ENCODE results near the gene CABLES2. TPM values are rescaled to one million over a fixed set of nuclear protein-coding genes. Genes with fewer than 3 reads are reported as not detected.

The CABLES2 gene
- total RNA-seq, 1 experiment from 2014 or later = 12.4 TPM

DNA sequence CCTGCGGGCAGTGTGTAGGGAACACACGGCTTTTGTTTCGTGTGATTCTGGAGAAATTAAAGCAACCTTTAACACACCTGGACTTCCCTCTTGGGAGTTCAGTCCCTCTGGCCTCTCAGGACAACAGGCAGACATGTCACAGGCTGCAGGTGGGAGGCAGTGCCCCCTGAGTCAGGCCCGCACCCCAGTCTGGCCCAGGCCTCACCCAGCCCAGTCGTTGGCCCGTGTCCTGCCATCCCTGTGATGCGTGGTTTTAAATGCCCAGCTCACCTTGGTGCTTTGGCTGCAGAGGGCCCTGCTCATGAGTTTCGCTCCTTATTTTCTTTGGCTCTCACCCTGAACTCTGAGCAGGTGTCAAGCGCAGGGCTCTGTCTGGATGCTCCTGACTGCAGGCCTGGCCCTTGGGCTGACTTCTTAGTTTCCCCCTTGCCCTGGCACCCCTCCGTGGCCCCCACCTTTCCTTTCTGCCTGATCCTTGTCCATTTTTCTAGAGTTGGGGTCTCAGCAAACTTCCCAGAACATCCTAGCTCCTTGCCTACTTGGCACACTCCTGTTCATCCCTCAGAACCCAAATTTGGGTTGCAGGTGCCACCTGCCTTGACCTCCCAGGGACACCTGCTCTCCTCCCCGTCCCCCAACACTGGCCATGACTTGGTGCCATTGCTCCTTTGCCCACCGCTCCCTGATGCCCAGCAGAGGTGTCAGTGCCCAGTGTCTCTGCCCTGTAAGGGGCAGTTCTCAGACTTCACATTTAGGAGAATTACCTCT, 2.2 kb upstream of the CABLES2 start:
- H3K79me2 ChIP-seq (ENCODE audit: low read length) = peaks cover 24% of the 10 kb centered on the region
- H3K9ac ChIP-seq (ENCODE audit: low read length) = no peak overlapping the region
- H3K27ac ChIP-seq (ENCODE audit: low read length) = no peak overlapping the region
- no peaks in the 10 kb centered on the region for H3K9me3 ChIP-seq (ENCODE audit: low read length)
- no peak overlapping the region; the same call in 1 of the 2 replicates for H3K4me3 ChIP-seq (ENCODE audit: low read length)
- no peaks in the 10 kb centered on the region for H3K9me2 ChIP-seq (replicated peaks; ENCODE audit: low read length)
- H3K4me1 ChIP-seq (ENCODE audit: insufficient read depth, low read length) = peaks cover 19% of the 10 kb centered on the region
- ATAC-seq (no peak), DNase-seq (no peak)
- H4K20me1 ChIP-seq (ENCODE audit: low read length) = 0 out of 2 replicates have a peak, but pooled peaks cover 7% of the 10 kb centered on the region
- intact Hi-C loops (cut with micrococcal nuclease) = no loop called here
- TF ChIP-seq EZH2 (IDR thresholded peaks at IDR 0.05; ENCODE audit: low read length, unreplicated experiment) = no peak
- CTCF ChIA-PET = interaction anchor here (0.6 to 1.8 kb wide), 4 partner anchors 207 to 734 kb away, joined by 3 to 5 read pairs (median 4); no protein-coding TSS in a partner anchor
- peak overlapping the region; percentile 73; the same call in 1 of the 2 replicates for H3K4me2 ChIP-seq (ENCODE audit: low read length)
- H2AFZ ChIP-seq (ENCODE audit: low read length) = no peak overlapping the region
- BruUV-seq (replicated peaks) = no TSS peak
- H3F3A ChIP-seq (ENCODE audit: low read length, unreplicated experiment) = no peaks in the 10 kb centered on the region
- H3K36me3 ChIP-seq (ENCODE audit: low read depth, low read length) = no peaks in the 10 kb centered on the region
- POLR2A ChIA-PET (ENCODE audit: unreplicated experiment) = no interaction called here
- no peaks in the 10 kb centered on the region for H3K27me3 ChIP-seq (ENCODE audit: low read length)

- peaks cover 27% of the 10 kb centered on the region for H3K79me2 ChIP-seq (ENCODE audit: low read length)
- no peak overlapping the region for H3K4me3 ChIP-seq (ENCODE audit: low read length)
- H3K9me3 ChIP-seq (ENCODE audit: low read length) = no peaks in the 10 kb centered on the region
- H3K9me2 ChIP-seq (replicated peaks; ENCODE audit: low read length) = no peaks in the 10 kb centered on the region
- H3K4me2 ChIP-seq (ENCODE audit: low read length) = no peak overlapping the region
- TF ChIP-seq EZH2phosphoT487 (IDR thresholded peaks at IDR 0.05; ENCODE audit: borderline replicate concordance, low read length) (no peak), EZH2 (IDR thresholded peaks at IDR 0.05; ENCODE audit: low read length, unreplicated experiment) (no peak)
- TF ChIP-seq, protein P1, sequence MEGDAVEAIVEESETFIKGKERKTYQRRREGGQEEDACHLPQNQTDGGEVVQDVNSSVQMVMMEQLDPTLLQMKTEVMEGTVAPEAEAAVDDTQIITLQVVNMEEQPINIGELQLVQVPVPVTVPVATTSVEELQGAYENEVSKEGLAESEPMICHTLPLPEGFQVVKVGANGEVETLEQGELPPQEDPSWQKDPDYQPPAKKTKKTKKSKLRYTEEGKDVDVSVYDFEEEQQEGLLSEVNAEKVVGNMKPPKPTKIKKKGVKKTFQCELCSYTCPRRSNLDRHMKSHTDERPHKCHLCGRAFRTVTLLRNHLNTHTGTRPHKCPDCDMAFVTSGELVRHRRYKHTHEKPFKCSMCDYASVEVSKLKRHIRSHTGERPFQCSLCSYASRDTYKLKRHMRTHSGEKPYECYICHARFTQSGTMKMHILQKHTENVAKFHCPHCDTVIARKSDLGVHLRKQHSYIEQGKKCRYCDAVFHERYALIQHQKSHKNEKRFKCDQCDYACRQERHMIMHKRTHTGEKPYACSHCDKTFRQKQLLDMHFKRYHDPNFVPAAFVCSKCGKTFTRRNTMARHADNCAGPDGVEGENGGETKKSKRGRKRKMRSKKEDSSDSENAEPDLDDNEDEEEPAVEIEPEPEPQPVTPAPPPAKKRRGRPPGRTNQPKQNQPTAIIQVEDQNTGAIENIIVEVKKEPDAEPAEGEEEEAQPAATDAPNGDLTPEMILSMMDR (conservative IDR thresholded peaks at IDR 0.05; ENCODE audit: low read depth, low read length) = no peak
- H3K27ac ChIP-seq (ENCODE audit: low read length) = no peak overlapping the region
- ATAC-seq = no peak
- H3K9ac ChIP-seq (ENCODE audit: low read length) = no peak overlapping the region
- no peaks in the 10 kb centered on the region for H3F3A ChIP-seq (ENCODE audit: low read length, unreplicated experiment)
- H3K27me3 ChIP-seq (ENCODE audit: low read length) = no peaks in the 10 kb centered on the region
- H3K36me3 ChIP-seq (ENCODE audit: low read depth, low read length) = no peaks in the 10 kb centered on the region
- POLR2A ChIA-PET (ENCODE audit: unreplicated experiment) = no interaction called here
- 0 out of 2 replicates have a peak, but pooled peaks cover 7% of the 10 kb centered on the region for H4K20me1 ChIP-seq (ENCODE audit: low read length)
- CTCF ChIA-PET = no interaction called here
- intact Hi-C loops (cut with micrococcal nuclease) = no loop called here
- H3K4me1 ChIP-seq (ENCODE audit: insufficient read depth, low read length) = peaks cover 19% of the 10 kb centered on the region
- BruUV-seq (replicated peaks) = no TSS peak
- DNase-seq = no peak
- no peak overlapping the region for H2AFZ ChIP-seq (ENCODE audit: low read length)
Measured at GRCh38 chr20:62408640-62409039, 1.6 kb upstream of the CABLES2 start.

DNA sequence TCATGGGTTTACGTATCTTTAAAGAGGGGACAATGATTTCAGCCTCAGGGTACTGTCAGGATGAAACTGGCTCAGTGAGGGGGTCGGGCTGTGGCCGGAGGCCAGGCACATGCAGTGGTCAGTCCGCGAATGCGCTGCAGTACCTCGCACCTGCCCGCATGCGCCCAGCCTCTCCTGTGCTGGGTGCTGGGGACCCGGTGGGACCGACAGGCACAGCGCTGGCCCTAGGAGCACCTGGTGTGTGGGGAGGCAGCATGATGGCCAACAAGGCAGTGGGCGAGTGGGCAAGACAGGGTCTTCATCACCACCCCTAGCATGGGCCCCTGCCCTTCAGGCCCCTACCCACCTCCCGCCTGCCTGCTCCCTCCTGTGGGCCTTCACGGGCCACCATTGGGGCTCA, 970 bp upstream of the CABLES2 start:
- H3F3A ChIP-seq (ENCODE audit: low read length, unreplicated experiment) = no peaks in the 10 kb centered on the region
- no peaks in the 10 kb centered on the region for H3K9me3 ChIP-seq (ENCODE audit: low read length)
- 0 out of 2 replicates have a peak, but pooled peaks cover 7% of the 10 kb centered on the region for H4K20me1 ChIP-seq (ENCODE audit: low read length)
- H3K4me2 ChIP-seq (ENCODE audit: low read length) = peak overlapping the region; percentile 88
- peaks cover 19% of the 10 kb centered on the region for H3K4me1 ChIP-seq (ENCODE audit: insufficient read depth, low read length)
- H3K79me2 ChIP-seq (ENCODE audit: low read length) = peaks cover 27% of the 10 kb centered on the region
- ATAC-seq (no peak), DNase-seq (no peak)
- no peaks in the 10 kb centered on the region for H3K27me3 ChIP-seq (ENCODE audit: low read length)
- ChIA-PET CTCF (no interaction called here), POLR2A (ENCODE audit: unreplicated experiment) (interaction anchor here (0.8 kb wide), 1 partner anchor 58 kb away, joined by 3 read pairs; no protein-coding TSS in a partner anchor)
- no peak overlapping the region for H3K4me3 ChIP-seq (ENCODE audit: low read length)
- no TSS peak for BruUV-seq (replicated peaks)
- H3K9me2 ChIP-seq (replicated peaks; ENCODE audit: low read length) = no peaks in the 10 kb centered on the region
- TF ChIP-seq EZH2phosphoT487 (IDR thresholded peaks at IDR 0.05; ENCODE audit: borderline replicate concordance, low read length) (no peak), EZH2 (IDR thresholded peaks at IDR 0.05; ENCODE audit: low read length, unreplicated experiment) (no peak)
- TF ChIP-seq, protein P1 (conservative IDR thresholded peaks at IDR 0.05; ENCODE audit: low read depth, low read length) = no peak
- H2AFZ ChIP-seq (ENCODE audit: low read length) = no peak overlapping the region
- intact Hi-C loops (cut with micrococcal nuclease) = no loop called here
- no peak overlapping the region for H3K27ac ChIP-seq (ENCODE audit: low read length)
- no peaks in the 10 kb centered on the region for H3K36me3 ChIP-seq (ENCODE audit: low read depth, low read length)
- no peak overlapping the region for H3K9ac ChIP-seq (ENCODE audit: low read length)

Data from PC-3 (cell line).